Measurements from ENCODE around the gene SLC29A3. TPM values are rescaled to one million over a fixed set of nuclear protein-coding genes. Genes with fewer than 3 reads are reported as not detected.

The SLC29A3 gene
- total RNA-seq, 1 experiment from 2014 or later = 9.2 TPM

DNA sequence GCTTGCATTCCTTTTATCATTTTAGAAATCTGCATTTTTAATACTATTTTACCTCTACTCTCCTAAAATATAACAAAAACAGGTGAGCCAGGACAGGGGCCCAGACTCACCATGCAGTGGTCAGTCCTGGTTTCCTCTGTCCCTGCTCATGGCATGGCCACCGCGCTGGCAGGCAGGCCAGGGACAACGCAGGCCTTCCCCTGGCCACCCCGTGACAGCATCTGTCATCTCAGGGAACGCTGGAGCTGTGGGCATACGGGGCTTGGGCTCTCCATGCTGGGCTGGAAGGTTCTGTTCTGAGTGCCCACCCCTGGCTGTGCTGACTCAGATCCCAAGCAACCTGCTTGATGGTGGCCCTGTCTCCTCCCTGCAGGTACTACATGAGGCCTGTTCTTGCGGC is 42.5 kb downstream of the SLC29A3 start:
- H4K20me1 ChIP-seq (ENCODE audit: control insufficient read depth, insufficient read depth, insufficient read length) = no peaks in the 10 kb centered on the region
- H3T11ph ChIP-seq (ENCODE audit: low read length) = no peak overlapping the region
- no peak overlapping the region for H3K23ac ChIP-seq (ENCODE audit: insufficient read length, low read depth, low read length)
- H3K27ac ChIP-seq (ENCODE audit: insufficient read length, low read depth, low read length) = no peak overlapping the region
- Mint-ChIP-seq H3K27ac (no peak overlapping the region), H3K36me3 (ENCODE audit: insufficient read depth in 1 of 3, low read depth in 3 of 3) (peaks cover 7 to 22% (median 20%) of the 10 kb centered on the region in 3 experiments; a peak in 6 of 7 replicates), H3K4me1 (peaks cover 6 to 11% of the 10 kb centered on the region in 2 experiments), H3K9me3 (no peaks in the 10 kb centered on the region), H3K27me3 (ENCODE audit: low read depth) (no peaks in the 10 kb centered on the region), H3K4me3 (no peak overlapping the region)
- no peak overlapping the region for H2AK5ac ChIP-seq (ENCODE audit: insufficient read length, low read length)
- H4K5ac ChIP-seq (ENCODE audit: insufficient read length, low read depth, low read length) = no peak overlapping the region
- H2BK12ac ChIP-seq (ENCODE audit: insufficient read length, low read depth, low read length) = no peak overlapping the region
- no peaks in the 10 kb centered on the region for H3K23me2 ChIP-seq (ENCODE audit: insufficient read length, low read depth, low read length, poor library complexity, severe bottlenecking)
- H3K79me2 ChIP-seq (ENCODE audit: insufficient read depth, low read length) = no peaks in the 10 kb centered on the region
- H3K4ac ChIP-seq (ENCODE audit: low read depth, low read length) = no peak overlapping the region
- no peak overlapping the region for H3K4me2 ChIP-seq (ENCODE audit: insufficient read depth, insufficient read length, low read length)
- WGBS (ENCODE audit: extremely low coverage, insufficient read length, low lambda C conversion rate) = no CpG with 5 or more reads among the region's 7 CpGs
- TF ChIP-seq, protein P1, sequence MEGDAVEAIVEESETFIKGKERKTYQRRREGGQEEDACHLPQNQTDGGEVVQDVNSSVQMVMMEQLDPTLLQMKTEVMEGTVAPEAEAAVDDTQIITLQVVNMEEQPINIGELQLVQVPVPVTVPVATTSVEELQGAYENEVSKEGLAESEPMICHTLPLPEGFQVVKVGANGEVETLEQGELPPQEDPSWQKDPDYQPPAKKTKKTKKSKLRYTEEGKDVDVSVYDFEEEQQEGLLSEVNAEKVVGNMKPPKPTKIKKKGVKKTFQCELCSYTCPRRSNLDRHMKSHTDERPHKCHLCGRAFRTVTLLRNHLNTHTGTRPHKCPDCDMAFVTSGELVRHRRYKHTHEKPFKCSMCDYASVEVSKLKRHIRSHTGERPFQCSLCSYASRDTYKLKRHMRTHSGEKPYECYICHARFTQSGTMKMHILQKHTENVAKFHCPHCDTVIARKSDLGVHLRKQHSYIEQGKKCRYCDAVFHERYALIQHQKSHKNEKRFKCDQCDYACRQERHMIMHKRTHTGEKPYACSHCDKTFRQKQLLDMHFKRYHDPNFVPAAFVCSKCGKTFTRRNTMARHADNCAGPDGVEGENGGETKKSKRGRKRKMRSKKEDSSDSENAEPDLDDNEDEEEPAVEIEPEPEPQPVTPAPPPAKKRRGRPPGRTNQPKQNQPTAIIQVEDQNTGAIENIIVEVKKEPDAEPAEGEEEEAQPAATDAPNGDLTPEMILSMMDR (conservative IDR thresholded peaks at IDR 0.05) = no peak
- no peak overlapping the region for H4K91ac ChIP-seq (ENCODE audit: insufficient read length, low read depth, low read length)
- H2BK15ac ChIP-seq (ENCODE audit: low read depth, low read length) = no peak overlapping the region
- H3K27me3 ChIP-seq (ENCODE audit: insufficient read depth, low read length) = no peaks in the 10 kb centered on the region
- H4K8ac ChIP-seq (replicated peaks; ENCODE audit: insufficient read length, low read depth, low read length) = no peak overlapping the region
- H2BK20ac ChIP-seq (ENCODE audit: low read depth, low read length, poor library complexity, severe bottlenecking) = no peak overlapping the region
- no peaks in the 10 kb centered on the region for H3K9me3 ChIP-seq (ENCODE audit: control insufficient read depth, low read depth, low read length)
- H3K9ac ChIP-seq (ENCODE audit: extremely low read depth, insufficient read length, low read length) = no peak overlapping the region
- no peak for DNase-seq
- H3K79me1 ChIP-seq (ENCODE audit: insufficient read depth, low read depth, low read length, poor library complexity, severe bottlenecking) = no peaks in the 10 kb centered on the region
- no peaks in the 10 kb centered on the region for H3K4me1 ChIP-seq (ENCODE audit: insufficient read depth, low read length)
- H3K18ac ChIP-seq (ENCODE audit: insufficient read length, low read depth, low read length) = no peak overlapping the region
- H3K56ac ChIP-seq (ENCODE audit: insufficient read length, low read depth, low read length) = no peak overlapping the region
- H2BK120ac ChIP-seq (ENCODE audit: low read depth, low read length, poor library complexity, severe bottlenecking) = no peak overlapping the region
- no peak overlapping the region for H2AFZ ChIP-seq (ENCODE audit: low read length)
- no peak overlapping the region for H2BK5ac ChIP-seq (ENCODE audit: insufficient read length, low read length)
- H3K14ac ChIP-seq (ENCODE audit: insufficient read depth, low read length) = no peak overlapping the region

Data from H9 (cell line).